WI38 (cell line): Measurements from ENCODE around the gene DNM2.

Experiments used
- H3K4me3 ChIP-seq: 2 replicates; pipeline ENCODE4 v1.5.1; 2011; ENCODE audit warnings: low read depth, mild to moderate bottlenecking, control low read depth, low read length
- TF ChIP-seq, protein P1 (sequence below): IDR thresholded peaks from 2 replicates; pipeline ENCODE4 v1.5.1; 2012; ENCODE audit warnings: low read depth, mild to moderate bottlenecking, control low read depth, low read length

DNM2 gene

DNA sequence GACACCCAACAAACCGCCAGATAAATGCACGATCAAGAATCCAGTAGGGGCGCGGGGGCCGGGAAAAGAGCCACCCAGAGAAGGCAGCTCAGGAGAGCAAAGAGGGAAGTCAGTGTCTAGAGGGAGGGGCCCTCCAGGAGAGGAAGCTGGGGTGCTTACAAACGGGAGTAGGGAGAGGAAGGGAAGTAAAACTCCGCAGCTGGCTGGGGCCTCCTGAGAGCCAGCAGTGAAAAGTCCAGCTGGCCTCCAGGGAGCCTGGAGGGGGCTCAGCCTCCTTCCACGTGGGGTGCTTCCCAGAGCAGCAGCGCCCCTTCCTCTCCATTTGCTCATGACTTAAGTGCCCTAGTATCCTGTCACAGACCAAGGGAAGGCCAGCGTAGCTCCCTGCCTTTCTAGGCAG is 66.4 kb downstream of the DNM2 start:
- TF ChIP-seq, protein P1, sequence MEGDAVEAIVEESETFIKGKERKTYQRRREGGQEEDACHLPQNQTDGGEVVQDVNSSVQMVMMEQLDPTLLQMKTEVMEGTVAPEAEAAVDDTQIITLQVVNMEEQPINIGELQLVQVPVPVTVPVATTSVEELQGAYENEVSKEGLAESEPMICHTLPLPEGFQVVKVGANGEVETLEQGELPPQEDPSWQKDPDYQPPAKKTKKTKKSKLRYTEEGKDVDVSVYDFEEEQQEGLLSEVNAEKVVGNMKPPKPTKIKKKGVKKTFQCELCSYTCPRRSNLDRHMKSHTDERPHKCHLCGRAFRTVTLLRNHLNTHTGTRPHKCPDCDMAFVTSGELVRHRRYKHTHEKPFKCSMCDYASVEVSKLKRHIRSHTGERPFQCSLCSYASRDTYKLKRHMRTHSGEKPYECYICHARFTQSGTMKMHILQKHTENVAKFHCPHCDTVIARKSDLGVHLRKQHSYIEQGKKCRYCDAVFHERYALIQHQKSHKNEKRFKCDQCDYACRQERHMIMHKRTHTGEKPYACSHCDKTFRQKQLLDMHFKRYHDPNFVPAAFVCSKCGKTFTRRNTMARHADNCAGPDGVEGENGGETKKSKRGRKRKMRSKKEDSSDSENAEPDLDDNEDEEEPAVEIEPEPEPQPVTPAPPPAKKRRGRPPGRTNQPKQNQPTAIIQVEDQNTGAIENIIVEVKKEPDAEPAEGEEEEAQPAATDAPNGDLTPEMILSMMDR, result no peak
- H3K4me3 ChIP-seq, result no peak overlapping the region

DNA sequence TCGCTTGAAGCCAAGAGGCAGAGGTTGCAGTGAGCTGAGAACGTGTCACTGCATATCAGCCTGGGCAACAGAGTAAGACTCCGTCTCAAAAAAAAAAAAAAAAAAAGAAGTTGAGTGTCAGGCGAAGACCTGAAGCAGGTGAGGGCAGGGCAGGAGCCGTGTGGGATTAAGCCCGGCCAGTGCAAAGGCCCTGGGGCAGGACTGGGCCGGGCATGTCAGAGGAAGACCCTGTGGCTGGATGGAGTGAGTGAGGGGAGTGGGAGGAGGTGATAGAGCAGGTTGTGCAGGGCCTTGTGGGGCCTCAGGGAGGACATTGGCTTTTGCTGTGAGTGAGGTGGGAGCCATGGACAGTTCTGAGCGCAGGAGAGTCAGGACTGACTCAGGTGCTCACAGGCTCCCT is 70.3 kb downstream of the DNM2 start:
- TF ChIP-seq, protein P1, result no peak
- no peak overlapping the region for H3K4me3 ChIP-seq

DNA sequence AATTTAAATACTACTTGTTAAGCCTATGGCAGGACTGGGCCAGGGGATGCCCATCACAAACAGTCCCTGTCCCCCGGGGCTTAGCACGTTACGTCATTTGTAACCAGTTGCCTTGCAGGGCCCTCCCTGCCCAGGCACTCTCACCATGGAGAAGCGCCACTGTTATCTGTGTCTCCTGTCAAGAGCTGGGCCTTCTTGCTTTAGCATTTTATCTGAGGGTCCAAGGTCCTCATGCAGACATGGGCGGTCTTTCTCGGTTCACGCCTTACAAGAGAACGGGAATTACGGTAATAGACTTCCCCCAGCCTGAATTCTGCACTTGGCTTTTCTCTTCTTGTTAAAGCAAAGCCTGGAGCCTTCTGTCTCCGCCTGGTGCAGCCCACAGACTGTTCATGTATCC is 72.0 kb downstream of the DNM2 start:
- TF ChIP-seq, protein P1, result no peak
- H3K4me3 ChIP-seq, result no peak overlapping the region

DNA sequence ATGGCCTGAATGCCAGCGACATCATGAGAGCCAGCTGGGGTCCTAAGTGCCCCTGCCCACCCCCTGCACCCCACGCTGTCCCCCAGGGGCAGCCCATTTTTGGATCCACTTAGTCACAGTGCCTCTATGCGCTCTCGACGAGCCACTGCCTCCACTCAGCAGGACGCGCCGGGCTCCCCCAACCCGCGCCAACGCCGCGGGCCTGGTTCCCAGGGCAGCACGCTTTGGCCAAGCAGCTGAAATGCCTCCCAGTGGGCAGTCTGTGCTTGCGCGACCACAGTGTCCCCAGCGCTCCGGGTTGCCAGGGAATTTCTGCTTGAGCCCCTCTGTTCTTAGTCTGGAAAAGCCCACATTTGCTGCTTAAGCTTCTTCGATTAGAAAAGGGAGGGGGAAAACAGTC is 78.8 kb downstream of the DNM2 start:
- TF ChIP-seq, protein P1, result no peak

DNA sequence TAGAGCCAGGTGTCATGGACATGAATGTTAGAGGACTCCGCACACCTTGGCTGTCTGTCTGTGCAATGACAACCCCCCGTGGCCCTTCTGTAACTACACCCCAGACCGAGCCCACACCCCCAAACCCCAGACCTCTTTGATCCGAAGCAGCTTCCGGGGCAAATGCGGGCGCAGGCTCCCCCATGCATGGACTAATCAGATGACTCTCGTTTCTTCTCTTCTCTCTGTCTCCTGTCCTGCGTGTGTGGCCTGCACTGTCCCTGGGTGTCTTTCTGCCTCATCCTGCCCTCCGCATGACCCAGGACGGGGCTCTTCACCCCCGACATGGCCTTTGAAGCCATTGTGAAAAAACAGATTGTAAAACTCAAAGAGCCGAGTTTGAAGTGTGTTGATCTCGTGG is 79.2 kb downstream of the DNM2 start:
- TF ChIP-seq, protein P1, result no peak
- no peak overlapping the region for H3K4me3 ChIP-seq

More for the DNA sequence above, 78.8 kb downstream of the DNM2 start:
- H3K4me3 ChIP-seq, result no peak overlapping the region

DNA sequence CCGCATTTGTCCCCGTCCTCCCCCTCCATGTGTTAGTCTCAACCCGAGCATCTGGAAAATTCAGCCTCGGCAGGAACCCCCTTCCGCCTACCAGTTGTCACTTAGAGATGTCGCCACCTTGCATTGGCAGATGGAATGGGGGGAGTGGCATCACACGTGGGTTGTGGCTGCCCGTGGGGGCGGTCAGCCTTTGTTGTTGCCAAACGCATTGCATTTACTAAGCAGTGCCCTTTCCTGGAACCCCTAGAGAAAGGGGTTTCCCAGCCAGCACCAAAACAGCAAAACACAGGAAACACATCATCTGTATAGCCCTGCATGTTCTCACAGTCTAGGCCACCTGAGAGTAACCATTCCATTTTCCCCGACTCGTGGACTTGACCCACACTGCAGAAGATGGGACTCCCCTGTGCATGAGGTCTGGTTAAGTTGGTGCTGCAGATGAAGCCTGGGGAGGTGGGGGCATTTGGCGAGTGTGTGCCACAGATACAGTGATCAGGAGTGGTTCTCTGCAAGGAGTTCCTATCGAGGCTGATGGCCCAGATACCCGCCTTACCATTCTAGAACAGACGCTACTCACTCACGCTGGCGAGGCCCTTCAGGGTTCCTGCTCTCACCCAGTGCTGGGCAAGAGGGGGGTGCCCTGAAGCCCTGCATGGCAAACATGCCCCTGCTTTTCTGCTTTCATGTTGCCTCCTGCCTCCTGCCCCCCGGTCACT is 79.8 kb downstream of the DNM2 start:
- TF ChIP-seq, protein P1, result no peak
- no peak overlapping the region for H3K4me3 ChIP-seq

DNA sequence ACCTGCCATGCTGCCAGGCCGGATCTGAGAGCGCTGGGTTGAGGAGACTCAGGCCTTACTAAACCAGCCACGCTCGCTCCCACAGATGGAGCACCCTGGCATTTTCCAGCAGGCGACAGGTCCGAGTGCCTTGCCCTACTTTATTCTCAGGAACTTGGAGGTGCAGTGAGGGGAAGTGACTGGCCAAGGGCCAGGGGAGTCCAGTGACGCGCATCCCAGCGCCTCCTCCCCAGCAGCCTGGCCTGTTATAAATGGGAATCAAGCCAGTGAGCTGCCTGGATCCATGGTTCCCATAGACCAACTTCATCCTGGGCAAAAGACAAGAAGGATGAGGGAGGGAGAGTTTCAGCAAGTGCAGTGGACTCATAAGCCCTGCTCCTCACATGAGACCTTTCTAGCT is 82.6 kb downstream of the DNM2 start:
- TF ChIP-seq, protein P1, result no peak
- H3K4me3 ChIP-seq, result no peak overlapping the region
